Measurements from ENCODE around the gene BID.
A peak's percentile ranks its signal among the peaks of the same experiment; 100 is the strongest.

The BID gene

DNA sequence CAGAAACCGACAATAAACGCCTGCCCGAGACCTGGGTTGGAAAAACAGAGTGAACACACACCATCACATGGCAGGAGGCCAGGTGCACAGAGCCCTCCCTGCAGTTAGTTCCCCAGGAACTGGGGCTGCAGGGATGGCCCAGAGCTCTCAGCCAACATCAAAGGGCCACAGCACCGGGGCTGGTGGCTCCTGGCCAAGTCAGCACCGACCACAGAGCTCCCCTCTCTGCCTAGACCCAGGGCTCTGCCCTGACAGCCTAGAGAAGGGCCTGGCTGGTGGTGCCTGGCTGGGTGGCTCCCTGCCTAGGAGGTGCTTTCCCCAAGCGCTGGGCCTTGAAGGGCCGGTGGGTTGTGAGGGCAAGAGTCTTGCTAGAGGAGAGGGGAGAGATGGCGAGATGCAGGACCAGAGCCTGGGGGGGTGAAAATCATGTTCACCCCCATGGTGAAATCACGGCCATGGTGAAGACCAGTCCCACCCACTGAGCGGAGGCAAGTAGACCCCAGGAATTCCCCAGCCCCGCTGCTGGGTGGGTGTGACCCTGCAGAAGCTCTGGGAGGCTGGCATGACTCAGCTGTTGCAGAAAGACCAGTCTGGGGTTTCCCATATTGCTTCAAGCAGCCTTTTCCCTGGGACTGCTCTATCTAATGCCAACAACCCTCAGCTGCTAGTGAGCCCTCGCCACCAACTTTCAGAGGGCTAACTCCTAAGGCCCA, 7.2 kb upstream of the BID start:
- Histone ChIP-seq H3K4me3 (replicated peaks; ENCODE audit: insufficient read depth, low read length) (no peak overlapping the region), H3K27me3 (ENCODE audit: insufficient read depth, poor library complexity, severe bottlenecking) (no peaks in the 10 kb centered on the region), H3K27ac (replicated peaks) (peak overlapping the region; percentile 28)
- DNase-seq (ENCODE audit: low read depth in 1 of 2, low spot score in 1 of 2), result peak in 1 of 2 experiments; percentile 69
- TF ChIP-seq, protein P1, sequence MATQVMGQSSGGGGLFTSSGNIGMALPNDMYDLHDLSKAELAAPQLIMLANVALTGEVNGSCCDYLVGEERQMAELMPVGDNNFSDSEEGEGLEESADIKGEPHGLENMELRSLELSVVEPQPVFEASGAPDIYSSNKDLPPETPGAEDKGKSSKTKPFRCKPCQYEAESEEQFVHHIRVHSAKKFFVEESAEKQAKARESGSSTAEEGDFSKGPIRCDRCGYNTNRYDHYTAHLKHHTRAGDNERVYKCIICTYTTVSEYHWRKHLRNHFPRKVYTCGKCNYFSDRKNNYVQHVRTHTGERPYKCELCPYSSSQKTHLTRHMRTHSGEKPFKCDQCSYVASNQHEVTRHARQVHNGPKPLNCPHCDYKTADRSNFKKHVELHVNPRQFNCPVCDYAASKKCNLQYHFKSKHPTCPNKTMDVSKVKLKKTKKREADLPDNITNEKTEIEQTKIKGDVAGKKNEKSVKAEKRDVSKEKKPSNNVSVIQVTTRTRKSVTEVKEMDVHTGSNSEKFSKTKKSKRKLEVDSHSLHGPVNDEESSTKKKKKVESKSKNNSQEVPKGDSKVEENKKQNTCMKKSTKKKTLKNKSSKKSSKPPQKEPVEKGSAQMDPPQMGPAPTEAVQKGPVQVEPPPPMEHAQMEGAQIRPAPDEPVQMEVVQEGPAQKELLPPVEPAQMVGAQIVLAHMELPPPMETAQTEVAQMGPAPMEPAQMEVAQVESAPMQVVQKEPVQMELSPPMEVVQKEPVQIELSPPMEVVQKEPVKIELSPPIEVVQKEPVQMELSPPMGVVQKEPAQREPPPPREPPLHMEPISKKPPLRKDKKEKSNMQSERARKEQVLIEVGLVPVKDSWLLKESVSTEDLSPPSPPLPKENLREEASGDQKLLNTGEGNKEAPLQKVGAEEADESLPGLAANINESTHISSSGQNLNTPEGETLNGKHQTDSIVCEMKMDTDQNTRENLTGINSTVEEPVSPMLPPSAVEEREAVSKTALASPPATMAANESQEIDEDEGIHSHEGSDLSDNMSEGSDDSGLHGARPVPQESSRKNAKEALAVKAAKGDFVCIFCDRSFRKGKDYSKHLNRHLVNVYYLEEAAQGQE (IDR thresholded peaks at IDR 0.05; ENCODE audit: insufficient replicate concordance, low read depth), result no peak
- TF ChIP-seq POLR2AphosphoS5 (IDR thresholded peaks at IDR 0.05; ENCODE audit: low read depth) (peak; percentile 47; the same call in 1 of the 2 replicates), SPI1 (IDR thresholded peaks at IDR 0.05; ENCODE audit: borderline replicate concordance, low read depth) (no peak), GABPA (IDR thresholded peaks at IDR 0.05; ENCODE audit: low read depth) (no peak)

DNA sequence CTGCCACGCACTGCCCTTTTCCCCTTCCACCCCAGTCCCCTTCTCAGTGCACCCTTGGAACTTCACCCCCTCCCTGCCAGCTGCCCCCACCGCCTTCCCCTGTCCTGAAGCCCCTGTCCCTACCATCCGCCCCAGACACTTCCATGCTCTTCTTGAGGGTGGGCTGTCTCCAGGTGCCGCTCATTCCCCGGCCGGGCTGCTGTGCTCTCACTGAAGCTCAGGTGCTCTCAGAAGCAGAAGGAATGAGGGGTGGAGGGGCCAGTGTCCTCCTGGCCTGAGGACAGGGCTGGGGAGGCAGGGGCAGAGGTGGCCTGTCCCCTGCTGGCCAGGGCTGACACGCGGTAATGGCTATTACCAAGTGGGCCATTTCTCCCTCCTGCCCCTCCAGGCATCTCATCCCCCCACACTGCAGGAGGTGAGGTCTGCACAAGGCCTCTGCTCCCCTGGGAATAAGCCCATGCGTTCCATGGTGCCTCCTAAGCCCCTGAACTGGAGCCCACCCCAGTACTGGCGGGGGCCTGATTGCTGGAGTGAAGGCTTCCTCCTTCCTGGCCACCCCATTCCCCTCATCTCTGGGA, 6.6 kb upstream of the BID start:
- no peak for TF ChIP-seq GABPA (IDR thresholded peaks at IDR 0.05; ENCODE audit: low read depth)
- TF ChIP-seq POLR2AphosphoS5 (IDR thresholded peaks at IDR 0.05; ENCODE audit: low read depth), result no peak
- no peak for TF ChIP-seq SPI1 (IDR thresholded peaks at IDR 0.05; ENCODE audit: borderline replicate concordance, low read depth)
- TF ChIP-seq, protein P2, sequence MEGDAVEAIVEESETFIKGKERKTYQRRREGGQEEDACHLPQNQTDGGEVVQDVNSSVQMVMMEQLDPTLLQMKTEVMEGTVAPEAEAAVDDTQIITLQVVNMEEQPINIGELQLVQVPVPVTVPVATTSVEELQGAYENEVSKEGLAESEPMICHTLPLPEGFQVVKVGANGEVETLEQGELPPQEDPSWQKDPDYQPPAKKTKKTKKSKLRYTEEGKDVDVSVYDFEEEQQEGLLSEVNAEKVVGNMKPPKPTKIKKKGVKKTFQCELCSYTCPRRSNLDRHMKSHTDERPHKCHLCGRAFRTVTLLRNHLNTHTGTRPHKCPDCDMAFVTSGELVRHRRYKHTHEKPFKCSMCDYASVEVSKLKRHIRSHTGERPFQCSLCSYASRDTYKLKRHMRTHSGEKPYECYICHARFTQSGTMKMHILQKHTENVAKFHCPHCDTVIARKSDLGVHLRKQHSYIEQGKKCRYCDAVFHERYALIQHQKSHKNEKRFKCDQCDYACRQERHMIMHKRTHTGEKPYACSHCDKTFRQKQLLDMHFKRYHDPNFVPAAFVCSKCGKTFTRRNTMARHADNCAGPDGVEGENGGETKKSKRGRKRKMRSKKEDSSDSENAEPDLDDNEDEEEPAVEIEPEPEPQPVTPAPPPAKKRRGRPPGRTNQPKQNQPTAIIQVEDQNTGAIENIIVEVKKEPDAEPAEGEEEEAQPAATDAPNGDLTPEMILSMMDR (IDR thresholded peaks at IDR 0.05; ENCODE audit: insufficient read depth, low read length), result no peak
- TF ChIP-seq, protein P1 (IDR thresholded peaks at IDR 0.05; ENCODE audit: insufficient replicate concordance, low read depth), result no peak
- no peak overlapping the region for H3K4me3 ChIP-seq (replicated peaks; ENCODE audit: insufficient read depth, low read length)
- H3K27ac ChIP-seq (replicated peaks), result peak overlapping the region; percentile 28; the same call in 1 of the 2 replicates
- DNase-seq (ENCODE audit: low read depth in 1 of 2, low spot score in 1 of 2), result no peak
- H3K27me3 ChIP-seq (ENCODE audit: insufficient read depth, poor library complexity, severe bottlenecking), result no peaks in the 10 kb centered on the region

DNA sequence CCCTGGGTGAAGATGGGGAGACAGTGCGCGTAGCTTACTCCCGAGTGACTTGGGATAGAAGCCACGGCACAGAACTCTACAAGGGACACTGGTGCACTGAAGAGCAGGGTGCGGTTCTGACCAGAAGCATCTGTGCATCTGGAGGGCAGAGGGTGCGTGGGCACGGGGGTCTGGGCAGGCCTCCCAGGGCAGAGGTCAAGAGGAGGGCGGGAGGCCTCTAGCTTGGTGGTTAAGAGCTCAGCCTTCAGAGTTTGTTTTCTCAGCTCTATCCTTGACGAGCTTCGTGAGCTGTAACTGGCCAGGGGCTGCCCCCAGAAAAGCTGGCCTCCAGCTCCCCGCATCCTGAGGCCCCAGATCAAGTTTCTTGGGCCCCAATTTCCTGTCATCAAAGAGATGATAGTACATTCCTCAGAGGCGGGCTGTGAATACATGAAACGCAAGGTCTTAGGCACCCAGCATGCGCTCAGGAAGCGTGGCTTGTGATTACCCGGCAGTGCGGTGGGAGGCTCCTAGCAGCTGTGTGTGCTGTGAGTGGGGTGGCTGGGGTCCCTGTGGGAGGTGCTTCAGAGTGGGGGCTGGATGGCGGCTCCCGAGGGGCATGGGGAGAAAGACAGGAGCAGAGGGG, 6.0 kb upstream of the BID start:
- no peak for DNase-seq (ENCODE audit: low read depth in 1 of 2, low spot score in 1 of 2)
- Histone ChIP-seq H3K27me3 (ENCODE audit: insufficient read depth, poor library complexity, severe bottlenecking) (no peaks in the 10 kb centered on the region), H3K27ac (replicated peaks) (no peak overlapping the region), H3K4me3 (replicated peaks; ENCODE audit: insufficient read depth, low read length) (no peak overlapping the region)
- TF ChIP-seq POLR2AphosphoS5 (IDR thresholded peaks at IDR 0.05; ENCODE audit: low read depth) (no peak), GABPA (IDR thresholded peaks at IDR 0.05; ENCODE audit: low read depth) (no peak)
- TF ChIP-seq, protein P1 (IDR thresholded peaks at IDR 0.05; ENCODE audit: insufficient replicate concordance, low read depth), result no peak
- TF ChIP-seq, protein P2 (IDR thresholded peaks at IDR 0.05; ENCODE audit: insufficient read depth, low read length), result no peak
